Endothelial cell of umbilical vein (primary cell): ENCODE measurements around the gene SLC35A3. TPM values are rescaled to one million over a fixed set of nuclear protein-coding genes. Genes with fewer than 3 reads are reported as not detected.

Source experiments
- BruUV-seq: library from RNA; stranded (reverse); fragments of 400-500 nt; replicated peaks from 2 replicates; lab custom pipeline; 2021; lab: Mats Ljungman, UMichigan
- CTCF ChIA-PET: fragments of 300-600, 350-600 bp; sonication (Branson Sonifier 250); formaldehyde crosslinking; loops from one replicate; lab custom pipeline; 2021; ENCODE audit warnings: antibody characterized with exemption, inconsistent platforms; lab: Charles Lee
- POLR2A ChIA-PET: fragments of 300-600, 350-600 bp; sonication (Branson Sonifier 250); formaldehyde crosslinking; loops from one replicate; lab custom pipeline; 2021; ENCODE audit warnings: antibody characterized with exemption, inconsistent platforms; lab: Charles Lee
- DNase-seq: peaks from one replicate; pipeline ENCODE4 v3.0.0-alpha.2; 2011; ENCODE audit warnings: low read depth, low spot score
- FAIRE-seq: peaks from 2 replicates; lab custom pipeline; 2011; peaks lifted over from hg19 to GRCh38; lab: Jason Lieb, UNC
- H2AFZ ChIP-seq: 2 replicates; pipeline ENCODE4 v1.6.0; 2012; ENCODE audit warnings: low read depth, low read length, control low read depth, inconsistent platforms
- H3K27ac ChIP-seq: 2 replicates; pipeline ENCODE4 v1.5.1; 2011; ENCODE audit warnings: low read depth, mild to moderate bottlenecking, control low read depth, low read length, moderate library complexity; ENCODE audit not compliant: insufficient read depth
- H3K27me3 ChIP-seq, 2 experiments: 2 replicates each; pipeline versions ENCODE4 v1.6.0 to v1.6.1; 2011; ENCODE audit warnings: low read length in 2 of 2, mixed read lengths in 1 of 2; ENCODE audit not compliant: control insufficient read depth in 2 of 2, insufficient read depth in 2 of 2
- H3K36me3 ChIP-seq, 2 experiments: 2 replicates in 1 of 2; 3 replicates in 1 of 2; pipeline ENCODE4 v1.5.1; 2011; ENCODE audit warnings: low read length in 2 of 2, mild to moderate bottlenecking in 1 of 2, moderate library complexity in 1 of 2; ENCODE audit not compliant: control insufficient read depth in 2 of 2, insufficient read depth in 2 of 2; ENCODE audit errors: extremely low read depth in 1 of 2
- H3K4me1 ChIP-seq: 3 replicates; pipeline ENCODE4 v1.5.1; 2011; ENCODE audit warnings: mild to moderate bottlenecking, low read length; ENCODE audit not compliant: control insufficient read depth, insufficient read depth; ENCODE audit errors: extremely low read depth
- H3K4me2 ChIP-seq: 2 replicates; pipeline ENCODE4 v1.6.1; 2011; ENCODE audit warnings: low read length, control low read depth, mixed read lengths; ENCODE audit not compliant: insufficient read depth
- H3K4me3 ChIP-seq, 3 experiments: fragments of 200-600 bp in 1 of 3; sonication (generic), shearing (Covaris generic) in 1 of 3; replicated peaks in 1 of 3; 2 replicates each; pipeline ENCODE4 v1.5.1; 2011 to 2016; ENCODE audit warnings: control low read depth in 3 of 3, low read length in 3 of 3, mild to moderate bottlenecking in 2 of 3, inconsistent platforms in 1 of 3, low read depth in 1 of 3, moderate library complexity in 1 of 3; ENCODE audit not compliant: insufficient read depth in 1 of 3
- H3K79me2 ChIP-seq: 2 replicates; pipeline ENCODE4 v1.6.0; 2012; ENCODE audit warnings: low read length, inconsistent platforms; ENCODE audit not compliant: control insufficient read depth, insufficient read depth
- H3K9ac ChIP-seq: replicated peaks from 2 replicates; pipeline ENCODE3; 2011; ENCODE audit warnings: low read length, control low read depth; ENCODE audit not compliant: insufficient read depth; ENCODE audit errors: extremely low read depth
- H3K9me1 ChIP-seq: replicated peaks from 3 replicates; pipeline ENCODE4 v1.6.0; 2011; ENCODE audit warnings: mild to moderate bottlenecking, low read length; ENCODE audit not compliant: control insufficient read depth, insufficient read depth; ENCODE audit errors: extremely low read depth
- H3K9me3 ChIP-seq: replicated peaks from 2 replicates; pipeline ENCODE4 v1.5.1; 2012; ENCODE audit warnings: low read length, inconsistent platforms; ENCODE audit not compliant: control insufficient read depth, insufficient read depth
- H4K20me1 ChIP-seq: replicated peaks from 2 replicates; pipeline ENCODE3; 2011; ENCODE audit warnings: mild to moderate bottlenecking, low read length; ENCODE audit not compliant: control insufficient read depth, insufficient read depth; ENCODE audit errors: extremely low read depth
- CTCF ChIP-seq, 2 donors: IDR thresholded peaks; 1 replicate in 1 of 2; 2 replicates in 1 of 2; pipeline ENCODE4 v1.5.1; 2011; ENCODE audit warnings: low read length in 2 of 2, mild to moderate bottlenecking in 2 of 2, moderate library complexity in 2 of 2, control low read depth in 1 of 2, inconsistent platforms in 1 of 2, low read depth in 1 of 2; ENCODE audit not compliant: insufficient read depth in 1 of 2; ENCODE audit errors: extremely low read depth in 1 of 2
- EZH2 ChIP-seq: IDR thresholded peaks from 2 replicates; pipeline ENCODE4 v1.6.1; 2012; ENCODE audit warnings: borderline replicate concordance, low read depth, mild to moderate bottlenecking, moderate library complexity, low read length, inconsistent platforms; ENCODE audit not compliant: severe bottlenecking
- FOS ChIP-seq: IDR thresholded peaks from 2 replicates; pipeline ENCODE4 v1.6.1; 2011; ENCODE audit warnings: mild to moderate bottlenecking, low read length, moderate library complexity, borderline replicate concordance; ENCODE audit not compliant: insufficient read depth
- GATA2 ChIP-seq: IDR thresholded peaks from 2 replicates; pipeline ENCODE4 v1.7.0; 2011; ENCODE audit warnings: low read depth, mild to moderate bottlenecking, moderate library complexity, mixed read lengths, low read length; ENCODE audit not compliant: insufficient read length, insufficient read depth
- JUN ChIP-seq: IDR thresholded peaks from 2 replicates; pipeline ENCODE4 v1.6.1; 2011; ENCODE audit warnings: borderline replicate concordance, low read depth; ENCODE audit not compliant: insufficient read length, insufficient read depth
- MAX ChIP-seq: IDR thresholded peaks from 2 replicates; pipeline ENCODE4 v1.6.1; 2011; ENCODE audit not compliant: insufficient read depth, insufficient read length
- MYC ChIP-seq: IDR thresholded peaks from one replicate; pipeline ENCODE4 v1.6.1; 2011; ENCODE audit warnings: mild to moderate bottlenecking, low read depth, low read length
- POLR2A ChIP-seq: IDR thresholded peaks from 2 replicates; pipeline ENCODE4 v1.6.1; 2012; ENCODE audit warnings: low read depth, mild to moderate bottlenecking, control low read depth, low read length
- POLR2AphosphoS5 ChIP-seq: IDR thresholded peaks from 2 replicates; pipeline ENCODE4 v1.6.1; 2012; ENCODE audit warnings: low read depth, mild to moderate bottlenecking, control low read depth, low read length, moderate library complexity; ENCODE audit not compliant: insufficient read depth
- dilution Hi-C: fragments of 300-500 bp; cut with MboI; formaldehyde crosslinking; loops from one replicate; pipeline ENCODE4 v1.15.0; 2019; ENCODE audit warnings: low sequenced_read_pairs; ENCODE audit not compliant: extremely low pct_ligation_motif_present
- intact Hi-C: fragments of 100-400 bp; cut with micrococcal nuclease; formaldehyde crosslinking; loops from one replicate; pipeline ENCODE4 v1.10.0; 2022
- polyA plus RNA-seq, 4 experiments: library from polyadenylated mRNA; depleted of rRNA in 3 of 4; stranded (reverse) in 3 of 4; unstranded in 1 of 4; fragments of >200 nt; gene quantifications; 2 replicates each; pipeline versions ENCODE4 v1.2.1 to v1.2.3, GENCODE V29; 2011 to 2012; ENCODE audit warnings: missing spikeins in 1 of 4
- total RNA-seq: library from RNA; stranded (reverse); gene quantifications from 2 replicates; pipeline ENCODE4 v1.2.3, GENCODE V29; 2021

Gene SLC35A3
- total and polyA plus RNA-seq, 2 donors (not counting 3 experiments of a cell fraction or from before 2014, with no cell fraction given): 3.6 to 19.0 TPM

DNA sequence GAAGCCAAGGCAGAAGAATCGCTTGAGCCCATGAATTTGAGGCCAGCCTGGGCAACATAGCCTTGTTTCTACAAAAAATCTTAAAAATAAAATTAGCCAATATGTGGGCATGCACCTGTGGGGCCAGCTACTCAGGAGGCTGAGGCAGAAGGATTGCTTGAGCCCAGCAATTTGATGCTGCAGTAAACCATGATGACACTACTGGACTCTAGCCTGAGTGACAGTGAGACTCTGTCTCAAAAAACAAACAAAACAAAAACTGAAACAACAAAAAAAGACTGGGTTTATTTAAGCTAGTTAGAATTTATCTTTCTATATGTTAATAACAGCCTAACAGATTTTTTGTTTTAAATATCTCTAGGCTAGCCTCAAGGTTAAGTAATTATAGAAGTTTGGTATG lies 57.4 kb downstream of the SLC35A3 start:
- TF ChIP-seq CTCF (IDR thresholded peaks at IDR 0.05; ENCODE audit: extremely low read depth in 1 of 2, insufficient read depth in 1 of 2, low read depth in 1 of 2, low read length in 2 of 2) (no peak), JUN (no peak), FOS (no peak), POLR2A (no peak), GATA2 (no peak), POLR2AphosphoS5 (no peak), EZH2 (no peak), MYC (no peak), MAX (no peak)
- intact Hi-C loops (no loop called here), dilution Hi-C loops (no loop called here)
- no peaks in the 10 kb centered on the region for H3K27me3 ChIP-seq
- no peak for DNase-seq
- no peak overlapping the region for H2AFZ ChIP-seq
- no peak for FAIRE-seq
- no peaks in the 10 kb centered on the region for H3K9me1 ChIP-seq
- POLR2A ChIA-PET: no interaction called here
- H3K9me3 ChIP-seq: no peaks in the 10 kb centered on the region
- no peak overlapping the region for H3K27ac ChIP-seq
- H3K4me1 ChIP-seq: no peaks in the 10 kb centered on the region
- peaks cover 0 to 3% of the 10 kb centered on the region in 2 experiments for H3K36me3 ChIP-seq
- no peak overlapping the region for H3K9ac ChIP-seq
- no peak overlapping the region for H3K4me3 ChIP-seq
- no TSS peak for BruUV-seq
- CTCF ChIA-PET: interaction anchor here (1.0 kb wide), 1 partner anchor 19 kb away, joined by 3 read pairs; no protein-coding TSS in a partner anchor
- H4K20me1 ChIP-seq: no peaks in the 10 kb centered on the region
- no peaks in the 10 kb centered on the region for H3K79me2 ChIP-seq
- no peak overlapping the region for H3K4me2 ChIP-seq
